PFSK-1 (cell line): Measurements from ENCODE around the gene NMB.

Source experiments
- FOXP2 ChIP-seq: optimal IDR thresholded peaks from 2 replicates; pipeline ENCODE3; 2011; ENCODE audit warnings: borderline replicate concordance, control low read depth, inconsistent platforms; ENCODE audit not compliant: insufficient read depth; ENCODE audit errors: extremely low read length, extremely low read depth
- POLR2AphosphoS5 ChIP-seq: IDR thresholded peaks from 2 replicates; pipeline ENCODE4 v1.6.1; 2012; ENCODE audit warnings: low read depth, mild to moderate bottlenecking, control low read depth, low read length, moderate library complexity
- SIN3A ChIP-seq: IDR thresholded peaks from 2 replicates; pipeline ENCODE4 v1.6.1; 2012; ENCODE audit warnings: mild to moderate bottlenecking, low read length, moderate library complexity, borderline replicate concordance; ENCODE audit not compliant: insufficient read depth
- TAF1 ChIP-seq: IDR thresholded peaks from 2 replicates; pipeline ENCODE4 v1.6.1; 2012; ENCODE audit warnings: low read length, control low read depth, borderline replicate concordance; ENCODE audit not compliant: insufficient read depth
- TF ChIP-seq, protein P1 (sequence below), 2 experiments: IDR thresholded peaks; 2 replicates each; pipeline versions ENCODE4 v1.6.1 to v1.8.0; 2011 to 2012; ENCODE audit warnings: low read depth in 2 of 2, low read length in 2 of 2, control low read depth in 1 of 2, inconsistent platforms in 1 of 2, mild to moderate bottlenecking in 1 of 2, moderate library complexity in 1 of 2; ENCODE audit not compliant: insufficient read depth in 1 of 2

The NMB gene

DNA sequence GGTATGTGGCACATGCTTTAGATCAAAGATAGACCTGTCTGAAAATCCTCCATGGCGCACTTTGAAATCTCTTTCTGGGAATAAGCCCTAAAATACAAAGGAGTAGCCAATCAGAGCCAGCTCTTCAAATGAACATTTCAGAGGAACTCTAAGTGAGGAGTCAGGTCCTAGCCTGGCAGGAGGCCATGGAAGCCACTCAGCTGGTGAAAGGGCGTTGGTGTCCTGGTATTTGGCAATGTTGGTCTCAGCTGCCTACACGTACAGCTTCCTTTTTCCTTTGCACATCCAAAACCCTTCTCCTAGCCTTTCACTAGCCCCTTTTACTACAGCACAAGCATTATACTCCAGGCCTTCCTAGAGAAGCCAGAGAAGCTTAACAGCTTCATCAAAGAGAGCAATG, 9.5 kb downstream of the NMB start:
- TF ChIP-seq TAF1 (no peak), SIN3A (no peak), POLR2AphosphoS5 (no peak), FOXP2 (no peak)
- TF ChIP-seq, protein P1, sequence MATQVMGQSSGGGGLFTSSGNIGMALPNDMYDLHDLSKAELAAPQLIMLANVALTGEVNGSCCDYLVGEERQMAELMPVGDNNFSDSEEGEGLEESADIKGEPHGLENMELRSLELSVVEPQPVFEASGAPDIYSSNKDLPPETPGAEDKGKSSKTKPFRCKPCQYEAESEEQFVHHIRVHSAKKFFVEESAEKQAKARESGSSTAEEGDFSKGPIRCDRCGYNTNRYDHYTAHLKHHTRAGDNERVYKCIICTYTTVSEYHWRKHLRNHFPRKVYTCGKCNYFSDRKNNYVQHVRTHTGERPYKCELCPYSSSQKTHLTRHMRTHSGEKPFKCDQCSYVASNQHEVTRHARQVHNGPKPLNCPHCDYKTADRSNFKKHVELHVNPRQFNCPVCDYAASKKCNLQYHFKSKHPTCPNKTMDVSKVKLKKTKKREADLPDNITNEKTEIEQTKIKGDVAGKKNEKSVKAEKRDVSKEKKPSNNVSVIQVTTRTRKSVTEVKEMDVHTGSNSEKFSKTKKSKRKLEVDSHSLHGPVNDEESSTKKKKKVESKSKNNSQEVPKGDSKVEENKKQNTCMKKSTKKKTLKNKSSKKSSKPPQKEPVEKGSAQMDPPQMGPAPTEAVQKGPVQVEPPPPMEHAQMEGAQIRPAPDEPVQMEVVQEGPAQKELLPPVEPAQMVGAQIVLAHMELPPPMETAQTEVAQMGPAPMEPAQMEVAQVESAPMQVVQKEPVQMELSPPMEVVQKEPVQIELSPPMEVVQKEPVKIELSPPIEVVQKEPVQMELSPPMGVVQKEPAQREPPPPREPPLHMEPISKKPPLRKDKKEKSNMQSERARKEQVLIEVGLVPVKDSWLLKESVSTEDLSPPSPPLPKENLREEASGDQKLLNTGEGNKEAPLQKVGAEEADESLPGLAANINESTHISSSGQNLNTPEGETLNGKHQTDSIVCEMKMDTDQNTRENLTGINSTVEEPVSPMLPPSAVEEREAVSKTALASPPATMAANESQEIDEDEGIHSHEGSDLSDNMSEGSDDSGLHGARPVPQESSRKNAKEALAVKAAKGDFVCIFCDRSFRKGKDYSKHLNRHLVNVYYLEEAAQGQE (IDR thresholded peaks at IDR 0.05; ENCODE audit: insufficient read depth in 1 of 2, low read depth in 2 of 2, low read length in 2 of 2) = no peak

DNA sequence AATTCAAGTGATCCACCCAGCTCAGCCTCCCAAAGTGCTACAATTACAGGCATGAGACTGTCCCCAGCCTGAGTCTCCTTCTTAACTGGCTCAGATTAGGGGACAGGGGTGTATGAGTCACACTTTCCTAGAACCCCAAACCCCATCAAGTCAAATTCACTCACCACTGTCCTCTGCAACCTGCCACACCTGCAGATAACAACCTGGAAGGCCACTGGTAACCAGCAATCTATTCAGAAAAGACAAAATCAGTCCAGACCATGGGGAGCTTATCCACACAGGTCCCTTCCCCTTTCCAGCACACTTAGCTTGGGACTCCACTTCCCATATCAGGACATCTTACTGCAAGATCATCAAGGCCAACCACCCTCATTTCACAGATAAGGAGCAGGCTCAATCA, 10.3 kb downstream of the NMB start:
- TF ChIP-seq TAF1 = no peak
- TF ChIP-seq, protein P1 (IDR thresholded peaks at IDR 0.05; ENCODE audit: insufficient read depth in 1 of 2, low read depth in 2 of 2, low read length in 2 of 2) = no peak
- no peak for TF ChIP-seq FOXP2
- no peak for TF ChIP-seq POLR2AphosphoS5
- no peak for TF ChIP-seq SIN3A

DNA sequence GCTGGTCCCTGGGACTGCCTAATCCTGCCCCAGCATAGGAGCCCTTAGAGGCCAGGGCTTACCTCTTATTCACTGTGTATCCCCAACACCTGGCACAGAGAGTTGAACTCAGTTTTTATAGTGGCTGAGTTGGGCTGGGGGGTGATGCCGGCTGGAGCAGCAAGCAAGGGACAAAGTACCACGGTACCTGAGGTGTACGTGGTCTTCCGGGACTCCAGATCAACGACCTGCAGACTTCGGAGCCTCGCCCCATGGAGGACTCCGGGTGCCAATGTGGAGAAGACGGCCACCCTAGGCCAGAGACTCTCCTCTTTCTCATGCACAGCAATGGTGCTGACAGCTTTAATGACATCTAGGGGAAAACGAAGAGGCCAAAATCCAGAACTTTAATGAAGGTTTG, 12.0 kb downstream of the NMB start:
- no peak for TF ChIP-seq TAF1
- TF ChIP-seq, protein P1 (IDR thresholded peaks at IDR 0.05; ENCODE audit: insufficient read depth in 1 of 2, low read depth in 2 of 2, low read length in 2 of 2) = no peak
- no peak for TF ChIP-seq FOXP2
- TF ChIP-seq POLR2AphosphoS5 = no peak
- TF ChIP-seq SIN3A = no peak

DNA sequence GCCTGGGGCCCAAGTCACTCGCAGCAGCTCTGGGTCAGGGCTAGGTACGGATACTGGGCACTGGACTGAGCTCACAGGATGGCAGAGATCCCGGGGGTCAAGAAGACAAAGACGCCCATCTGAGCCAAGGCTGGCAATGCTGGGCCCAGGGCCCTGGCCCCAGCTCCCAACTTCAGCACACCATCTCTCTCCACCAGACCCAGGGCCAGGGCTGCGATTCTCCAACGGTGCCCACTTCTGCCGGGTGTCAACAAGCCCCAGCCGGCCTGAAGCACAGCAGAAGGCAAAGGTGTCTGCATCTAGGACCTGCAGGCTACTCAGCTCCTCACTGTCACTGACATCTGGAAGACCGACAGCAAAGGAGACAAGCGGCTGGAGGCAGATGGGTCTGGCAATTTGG, 12.5 kb downstream of the NMB start:
- TF ChIP-seq POLR2AphosphoS5 = no peak
- no peak for TF ChIP-seq FOXP2
- no peak for TF ChIP-seq SIN3A

GRCh38 chr15:84643838-84644237, 14.2 kb downstream of the NMB start:
- TF ChIP-seq FOXP2 (no peak), TAF1 (no peak), POLR2AphosphoS5 (no peak), SIN3A (no peak)
- TF ChIP-seq, protein P1 (IDR thresholded peaks at IDR 0.05; ENCODE audit: insufficient read depth in 1 of 2, low read depth in 2 of 2, low read length in 2 of 2) = no peak

DNA sequence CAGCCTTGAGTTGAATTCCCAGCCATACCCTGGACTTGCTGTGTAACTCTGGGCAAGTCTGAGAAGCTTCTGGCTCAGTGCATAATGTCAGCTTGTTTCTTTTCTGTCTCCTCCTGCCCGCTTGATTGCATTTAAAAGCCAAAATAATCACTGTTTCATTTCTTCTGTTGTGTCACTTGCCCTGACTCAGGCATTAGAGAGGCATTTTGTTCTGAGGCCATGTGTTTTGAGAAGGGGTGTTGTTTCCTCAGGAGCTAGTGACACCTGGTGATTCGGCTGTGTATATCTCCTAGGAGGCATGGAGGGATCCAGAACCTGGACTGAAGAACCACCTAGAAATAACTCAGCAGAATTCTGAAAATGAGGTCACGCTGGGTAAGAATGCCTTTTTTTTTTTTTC, 19.9 kb downstream of the NMB start:
- TF ChIP-seq TAF1 (no peak), SIN3A (no peak), POLR2AphosphoS5 (no peak), FOXP2 (no peak)
- TF ChIP-seq, protein P1 (IDR thresholded peaks at IDR 0.05; ENCODE audit: insufficient read depth in 1 of 2, low read depth in 2 of 2, low read length in 2 of 2) = no peak
